ENCODE data around the gene RLBP1.

Gene RLBP1

DNA sequence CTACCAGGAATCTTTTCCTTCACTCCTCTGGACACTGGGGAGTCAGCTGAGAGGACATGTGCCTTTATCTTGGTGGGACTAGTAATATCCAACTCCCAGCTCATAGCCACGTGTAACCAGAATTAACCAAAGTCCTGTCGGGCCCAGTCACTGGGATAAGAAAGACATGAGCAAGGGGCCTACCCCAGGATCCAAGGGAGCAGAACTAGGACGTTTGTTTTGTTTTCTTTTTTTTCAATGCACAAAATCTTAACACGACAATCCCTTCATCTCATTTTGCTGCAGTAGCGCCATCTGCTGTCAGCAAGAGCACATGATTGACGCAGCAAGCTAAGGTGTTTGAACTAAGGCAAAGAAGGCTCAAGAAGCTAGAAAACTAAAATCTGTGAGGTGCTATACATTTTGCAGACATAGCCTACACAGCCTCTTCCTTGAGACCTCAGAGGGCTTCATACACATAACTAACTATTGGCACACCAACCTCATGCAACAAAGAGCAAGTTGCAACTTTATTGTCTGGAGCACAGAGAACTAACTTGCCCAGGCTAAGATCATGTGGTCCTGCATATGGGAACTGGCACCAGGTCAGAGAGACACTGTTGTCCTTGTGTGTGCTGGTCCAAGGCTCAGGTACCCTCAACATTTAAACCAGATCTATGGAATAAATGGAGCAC, 43.6 kb downstream of the RLBP1 start:
- DNase-seq = peak; percentile 74

DNA sequence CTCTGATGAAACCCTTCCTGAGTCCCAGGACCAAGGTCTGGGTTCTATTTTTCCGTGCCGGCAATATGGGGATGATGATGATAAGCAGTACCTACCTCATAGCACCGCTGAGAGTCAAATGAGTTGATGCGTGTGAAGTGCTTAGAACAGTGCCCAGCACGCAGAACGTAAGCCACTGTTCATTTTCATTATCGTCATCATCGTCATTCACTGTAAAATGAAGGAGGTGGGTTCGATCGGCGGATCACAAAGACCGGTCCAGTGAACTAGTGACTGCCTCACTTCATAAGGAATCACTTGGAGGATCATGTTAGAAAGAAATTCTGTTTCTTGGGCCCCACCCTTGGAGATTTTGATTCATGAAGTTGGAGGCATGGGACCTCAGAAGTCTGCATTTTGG, 44.3 kb downstream of the RLBP1 start:
- DNase-seq = no peak

DNA sequence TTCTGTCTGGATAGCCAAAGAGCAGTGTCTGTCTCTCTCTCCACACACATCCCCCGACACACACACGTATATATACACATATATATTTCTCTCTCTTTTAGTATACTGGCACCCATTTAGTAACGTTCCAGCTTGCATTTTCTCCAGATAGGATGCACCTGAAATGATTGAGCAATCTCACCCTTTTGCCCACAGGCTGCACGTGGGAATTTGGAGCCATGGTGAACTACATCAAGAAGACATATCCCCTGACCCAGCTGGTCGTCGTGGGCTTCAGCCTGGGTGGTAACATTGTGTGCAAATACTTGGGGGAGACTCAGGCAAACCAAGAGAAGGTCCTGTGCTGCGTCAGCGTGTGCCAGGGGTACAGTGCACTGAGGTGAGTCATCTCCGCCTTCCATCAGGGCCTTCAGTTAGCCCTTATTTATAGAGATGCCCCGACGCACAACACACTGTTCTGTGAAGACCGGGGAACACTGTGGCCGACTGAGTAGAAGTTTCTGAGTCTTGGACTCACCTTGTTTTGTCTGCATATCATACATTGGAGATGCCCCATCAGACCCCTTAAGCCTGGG, 45.7 kb downstream of the RLBP1 start:
- DNase-seq = no peak

DNA sequence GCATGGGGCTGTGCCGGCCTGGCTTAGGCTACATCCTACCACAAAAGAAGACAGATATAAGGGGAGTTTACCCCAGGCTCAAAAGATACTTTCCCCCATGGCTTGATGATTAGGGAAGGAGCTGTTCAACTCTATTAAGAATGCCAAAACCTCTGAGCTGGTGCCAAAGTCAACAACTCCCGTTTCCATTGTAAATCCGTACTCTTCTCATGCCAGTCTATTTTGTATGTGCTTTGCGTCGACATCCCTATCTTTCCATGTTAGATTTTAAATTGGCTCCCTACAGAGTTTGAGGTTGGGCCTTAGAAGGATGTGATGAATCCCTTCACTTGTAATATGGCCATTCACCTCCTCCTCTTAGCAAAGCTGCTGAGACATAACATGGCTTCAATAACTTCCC, 46.9 kb downstream of the RLBP1 start:
- no peak for DNase-seq

DNA sequence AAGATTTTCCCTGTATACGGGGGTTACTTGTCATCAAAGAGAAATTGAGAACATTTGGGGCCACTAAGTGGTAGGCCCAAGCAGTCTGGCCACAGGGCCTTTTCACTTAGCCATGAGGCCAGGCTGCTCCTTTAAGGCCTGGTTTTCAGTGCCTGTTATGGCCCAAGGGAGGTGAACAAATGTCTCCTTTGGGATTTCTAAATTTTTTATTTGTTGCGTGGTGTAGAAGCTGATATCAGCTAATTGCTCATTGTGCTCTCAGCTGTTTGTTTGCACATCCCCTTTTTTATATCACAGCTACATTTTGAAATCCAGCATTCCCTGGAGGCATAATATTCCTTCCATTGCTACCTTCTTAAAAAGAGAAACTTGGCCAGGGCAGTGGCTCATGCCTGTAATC, 48.5 kb downstream of the RLBP1 start:
- no peak for DNase-seq

DNA sequence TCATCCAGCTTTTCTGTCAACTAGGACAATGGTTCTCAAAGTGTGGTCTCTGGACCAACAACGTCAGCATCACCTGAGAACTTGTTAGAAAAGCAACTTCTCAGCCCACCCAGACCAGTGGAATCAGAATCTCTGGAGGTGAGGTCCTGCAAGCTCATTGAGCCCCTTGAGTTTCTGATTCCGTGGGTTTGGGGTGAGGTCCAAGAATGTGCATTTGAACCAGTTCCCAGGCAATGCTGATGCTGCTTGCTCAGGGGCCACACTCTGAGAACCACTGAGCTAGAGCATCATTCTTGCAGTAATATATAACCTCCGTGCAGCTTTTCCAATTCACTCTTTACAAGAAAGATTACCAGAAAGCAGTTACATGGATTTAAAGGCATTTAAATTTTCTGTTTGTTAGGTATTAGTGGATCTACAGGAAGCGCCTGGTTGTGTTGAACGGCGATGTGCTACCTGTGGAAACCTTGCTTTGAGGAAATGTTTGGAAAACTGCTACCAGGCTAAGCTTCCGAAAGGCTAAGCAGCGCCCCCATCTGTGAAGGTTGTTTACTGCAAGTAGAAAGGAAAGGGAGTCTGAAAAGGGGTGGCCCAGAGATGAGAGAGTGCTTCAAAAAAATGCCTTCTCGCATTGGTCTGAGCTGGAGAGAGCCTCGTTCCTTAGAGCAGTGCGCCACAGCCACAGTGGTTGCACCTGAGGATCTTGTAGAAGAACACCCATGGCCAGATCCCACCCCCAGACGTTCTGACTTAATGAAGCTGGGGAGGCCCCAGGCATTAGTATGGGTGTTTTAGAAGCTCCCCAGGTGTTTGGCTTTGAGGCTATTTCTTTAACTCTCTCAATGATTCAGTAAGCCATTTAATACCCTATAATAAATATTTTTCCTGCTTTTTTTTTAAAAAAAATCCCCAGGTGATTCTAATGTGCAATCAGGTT, 50.0 kb downstream of the RLBP1 start:
- DNase-seq = peak; percentile 20

DNA sequence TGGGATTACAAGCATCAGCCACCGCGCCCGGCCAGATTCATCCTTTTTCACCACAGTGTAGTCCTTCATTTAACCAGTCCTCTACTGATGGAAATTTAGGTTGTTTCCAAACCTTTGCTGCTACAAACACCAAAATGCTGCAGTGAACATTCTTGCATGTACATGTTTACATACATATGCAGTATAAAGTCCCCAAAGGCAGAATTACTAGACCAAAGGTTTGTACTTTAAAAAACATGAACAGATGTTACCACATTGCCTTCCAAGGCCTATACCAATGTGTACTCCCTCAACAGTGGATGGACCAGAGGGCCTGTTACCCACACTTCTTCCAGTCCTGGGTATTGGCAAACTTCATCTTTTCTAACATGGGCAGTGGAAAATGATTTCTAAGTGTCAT, 51.0 kb downstream of the RLBP1 start:
- DNase-seq = no peak

DNA sequence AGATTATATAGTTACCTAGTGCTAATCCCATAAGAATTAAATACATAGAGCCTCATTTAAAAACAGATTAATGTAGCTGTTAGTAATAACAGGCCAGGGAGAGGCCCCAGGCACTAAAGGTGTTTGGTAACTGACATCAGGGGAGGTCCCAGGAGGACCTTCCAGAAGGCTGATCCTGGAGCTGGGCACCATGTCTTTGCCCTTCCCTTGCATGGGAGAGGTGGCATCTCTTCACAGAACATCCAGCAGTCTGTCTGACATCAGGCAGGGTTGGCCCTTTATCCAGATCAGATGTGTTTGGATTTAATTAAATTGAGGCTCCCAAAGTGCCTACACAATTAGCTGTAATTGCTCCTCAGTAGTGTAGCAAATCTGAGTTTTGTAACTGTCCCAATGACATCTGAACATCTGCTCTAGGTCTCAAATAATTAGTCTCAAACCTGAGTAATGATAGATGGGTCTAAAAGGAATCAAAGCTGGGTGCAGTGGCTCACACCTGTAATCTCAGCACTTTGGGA, 53.0 kb downstream of the RLBP1 start:
- DNase-seq = no peak

DNA sequence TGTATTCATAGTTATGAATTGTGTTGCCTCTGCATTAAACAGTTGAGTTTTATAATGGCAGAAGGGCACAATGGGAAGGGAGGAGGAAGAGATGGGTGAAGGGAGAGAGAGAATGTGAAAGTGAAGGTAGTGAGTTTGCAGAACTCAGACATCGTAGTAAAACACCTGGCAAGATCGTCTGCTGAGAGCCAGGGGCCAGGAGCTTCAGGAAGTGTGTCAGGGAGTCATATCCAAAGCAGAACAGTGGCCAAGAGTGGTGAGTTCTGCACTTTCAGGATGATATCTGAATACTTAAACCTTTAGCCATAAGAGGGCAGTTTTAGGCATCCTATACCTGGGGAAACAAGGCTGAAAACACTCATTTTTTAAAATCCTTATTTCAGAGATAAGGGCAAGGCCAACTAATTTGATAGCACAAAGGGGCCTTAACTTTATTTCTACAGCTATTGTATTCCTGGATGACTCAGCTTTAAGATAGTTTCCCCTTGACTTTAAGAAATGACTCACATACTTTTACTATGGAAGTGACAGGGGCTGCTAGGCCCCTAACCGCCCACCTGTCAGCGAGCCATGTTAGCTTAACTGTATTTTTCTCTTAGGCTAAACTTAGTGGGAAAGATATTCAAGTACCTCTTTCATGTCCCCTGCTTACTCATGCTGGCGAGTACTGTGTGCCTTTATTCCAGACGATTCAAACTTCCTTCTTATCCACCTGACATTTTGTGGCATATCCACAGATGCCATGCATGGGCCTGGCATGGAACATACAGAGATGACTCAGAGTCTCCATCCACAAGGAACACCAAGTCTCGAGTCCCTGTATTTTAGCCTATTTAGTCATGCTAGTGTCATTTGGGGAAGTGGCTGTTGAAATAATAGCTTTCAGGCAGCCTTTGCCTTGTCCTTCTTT, 53.9 kb downstream of the RLBP1 start:
- peak; percentile 36 for DNase-seq

DNA sequence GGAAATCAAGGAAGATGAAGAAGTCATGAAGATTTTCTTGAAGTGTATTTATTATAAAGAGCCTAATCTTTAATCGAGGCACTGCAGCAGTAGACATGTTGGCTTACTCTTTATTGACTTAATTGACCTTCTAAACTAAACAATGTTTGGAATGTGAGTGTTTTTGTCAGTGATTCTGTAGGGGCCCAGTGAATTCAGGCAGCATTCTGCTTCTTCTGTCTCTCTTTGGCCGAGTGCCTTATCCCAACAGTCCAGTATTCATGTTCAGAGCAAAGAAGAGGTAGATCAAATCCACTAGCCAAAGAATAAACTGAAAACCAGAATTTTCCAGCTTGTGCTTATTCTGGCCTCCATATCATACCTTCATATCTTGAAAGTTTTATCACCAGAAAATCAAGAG, 55.7 kb downstream of the RLBP1 start:
- peak; percentile 11 for DNase-seq

DNA sequence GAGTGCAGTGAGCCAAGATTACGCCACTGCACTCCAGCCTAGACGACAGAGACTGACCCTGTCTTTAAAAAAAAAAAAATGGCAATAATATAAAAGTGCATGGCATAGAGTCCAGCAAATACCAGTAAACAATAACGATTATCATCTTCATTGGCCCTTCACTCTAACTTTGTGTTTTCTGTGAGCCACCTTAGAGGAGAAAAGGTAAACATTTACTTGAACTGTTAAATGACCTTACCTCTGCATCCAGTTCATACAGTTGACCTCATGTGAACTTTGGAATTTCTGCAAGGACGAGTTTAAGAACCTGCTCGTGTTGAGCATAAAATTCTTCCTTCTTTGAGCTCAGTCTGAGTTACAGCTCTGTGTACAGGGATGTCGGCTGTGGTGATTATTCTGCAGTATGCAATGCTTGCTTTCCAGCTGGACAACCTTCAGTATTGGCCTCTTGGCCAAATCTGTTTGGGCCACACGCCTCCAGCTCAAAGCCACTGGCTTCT, 56.6 kb downstream of the RLBP1 start:
- no peak for DNase-seq

DNA sequence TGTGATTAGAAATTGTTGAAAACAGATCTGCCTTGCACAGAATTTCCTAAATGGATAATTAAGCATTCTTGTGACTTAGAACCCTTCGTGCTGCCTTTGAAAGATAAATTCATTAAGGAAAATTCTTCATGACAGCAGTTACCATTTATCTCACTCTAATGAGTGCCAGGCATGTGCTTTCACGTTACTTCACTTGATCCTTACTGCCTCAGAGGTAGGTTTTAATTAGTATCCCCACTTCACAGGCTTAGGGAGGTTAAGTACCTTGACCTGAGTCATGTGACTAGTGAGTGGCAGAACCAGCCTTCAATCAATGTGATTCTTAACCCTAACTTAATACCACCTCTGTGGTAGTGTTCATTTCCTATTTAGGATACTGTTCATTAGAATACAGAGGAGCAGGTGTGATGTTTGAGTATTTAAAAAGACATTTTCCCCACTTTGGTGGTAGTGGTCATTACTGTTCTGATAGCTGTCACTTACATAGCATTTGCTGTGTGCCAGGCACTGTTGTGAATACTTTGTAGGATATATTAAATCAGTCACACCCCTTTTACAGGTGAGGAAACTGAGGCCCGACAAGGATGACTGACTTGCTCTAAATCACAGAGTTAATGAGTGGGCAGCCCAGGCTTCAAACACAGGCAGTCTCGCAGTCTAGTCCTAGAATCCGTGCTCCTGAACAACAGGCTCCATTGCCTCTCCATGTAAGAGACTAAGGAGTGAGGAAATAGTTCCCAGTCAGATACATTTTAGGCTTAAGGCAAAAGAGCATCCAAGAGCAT, 57.9 kb downstream of the RLBP1 start:
- DNase-seq = no peak

DNA sequence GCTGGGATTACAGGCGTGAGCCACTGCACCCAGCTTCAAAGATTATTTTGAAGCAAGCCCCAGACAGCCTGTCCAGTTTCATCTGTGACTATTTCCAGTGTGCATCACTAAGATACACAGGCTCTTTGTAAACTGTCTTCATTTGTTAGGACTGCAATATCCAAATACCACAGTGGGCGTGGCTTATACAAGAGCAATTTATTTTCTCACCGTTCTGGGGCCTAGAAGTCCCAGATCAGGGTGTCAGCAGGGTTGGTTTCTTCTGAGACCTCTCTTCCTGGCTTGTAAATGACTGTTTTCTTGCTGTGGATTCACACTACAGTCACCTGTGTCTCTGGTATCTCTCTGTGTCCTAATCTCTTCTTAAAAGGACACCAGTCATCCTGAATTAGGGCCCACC, 59.7 kb downstream of the RLBP1 start:
- no peak for DNase-seq

Data from fibroblast of skin of abdomen (primary cell).